CD4-positive, alpha-beta T cell treated with Interleukin-17A for 4 hours (primary cell): ENCODE data around the gene SCLY.
A peak's percentile ranks its signal among the peaks of the same experiment; 100 is the strongest.

Experiments
- DNase-seq: peaks from one replicate; pipeline ENCODE4 v3.0.0-alpha.2; 2020; ENCODE audit warnings: mixed read lengths

The SCLY gene

GRCh38 chr2:238141541-238142318 lies 80.9 kb downstream of the SCLY start:
- DNase-seq, result peak; percentile 26

GRCh38 chr2:238142382-238143205 lies 81.8 kb downstream of the SCLY start:
- no peak for DNase-seq

GRCh38 chr2:238143239-238143951 lies 82.6 kb downstream of the SCLY start:
- no peak for DNase-seq

- DNase-seq, result no peak
Observed at GRCh38 chr2:238144262-238144661, 83.5 kb downstream of the SCLY start.

GRCh38 chr2:238145046-238145445 lies 84.2 kb downstream of the SCLY start:
- no peak for DNase-seq

GRCh38 chr2:238145851-238146250 lies 85.0 kb downstream of the SCLY start:
- no peak for DNase-seq

- DNase-seq, result no peak
Observed at GRCh38 chr2:238146884-238147544, 86.2 kb downstream of the SCLY start.

- DNase-seq, result no peak
Observed at GRCh38 chr2:238148981-238149380, 88.2 kb downstream of the SCLY start.
